HL-60 (cell line): Measurements from ENCODE around the gene HOXB13.

ENCODE experiments used
- TF ChIP-seq, protein P1 (sequence below): IDR thresholded peaks from 2 replicates; pipeline ENCODE4 v1.6.1; 2012; ENCODE audit warnings: low read depth; ENCODE audit not compliant: insufficient replicate concordance
- TF ChIP-seq, protein P2 (sequence below): IDR thresholded peaks from one replicate; pipeline ENCODE4 v1.5.1; 2011; ENCODE audit warnings: low read length, control low read depth, inconsistent platforms; ENCODE audit not compliant: insufficient read depth

DNA sequence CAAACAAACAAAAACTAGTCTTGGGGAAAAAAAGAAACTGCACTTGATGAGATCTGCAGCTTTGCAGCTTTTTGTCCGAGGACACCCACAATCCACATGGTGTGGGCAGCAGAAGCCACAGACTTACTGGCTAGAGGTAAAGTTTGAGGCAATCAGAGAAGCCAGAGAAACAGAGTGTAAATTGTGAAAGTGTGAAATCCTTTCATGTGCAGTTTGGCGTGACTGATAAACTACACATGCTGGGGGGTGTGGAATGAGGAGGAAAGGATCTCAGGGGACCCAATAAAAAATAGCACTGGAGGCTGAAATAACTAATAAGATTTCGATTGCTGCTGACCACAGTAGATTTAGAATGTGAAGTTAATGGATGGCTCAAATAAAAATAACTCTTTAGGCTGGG lies 42.4 kb upstream of the HOXB13 start:
- TF ChIP-seq, protein P1, sequence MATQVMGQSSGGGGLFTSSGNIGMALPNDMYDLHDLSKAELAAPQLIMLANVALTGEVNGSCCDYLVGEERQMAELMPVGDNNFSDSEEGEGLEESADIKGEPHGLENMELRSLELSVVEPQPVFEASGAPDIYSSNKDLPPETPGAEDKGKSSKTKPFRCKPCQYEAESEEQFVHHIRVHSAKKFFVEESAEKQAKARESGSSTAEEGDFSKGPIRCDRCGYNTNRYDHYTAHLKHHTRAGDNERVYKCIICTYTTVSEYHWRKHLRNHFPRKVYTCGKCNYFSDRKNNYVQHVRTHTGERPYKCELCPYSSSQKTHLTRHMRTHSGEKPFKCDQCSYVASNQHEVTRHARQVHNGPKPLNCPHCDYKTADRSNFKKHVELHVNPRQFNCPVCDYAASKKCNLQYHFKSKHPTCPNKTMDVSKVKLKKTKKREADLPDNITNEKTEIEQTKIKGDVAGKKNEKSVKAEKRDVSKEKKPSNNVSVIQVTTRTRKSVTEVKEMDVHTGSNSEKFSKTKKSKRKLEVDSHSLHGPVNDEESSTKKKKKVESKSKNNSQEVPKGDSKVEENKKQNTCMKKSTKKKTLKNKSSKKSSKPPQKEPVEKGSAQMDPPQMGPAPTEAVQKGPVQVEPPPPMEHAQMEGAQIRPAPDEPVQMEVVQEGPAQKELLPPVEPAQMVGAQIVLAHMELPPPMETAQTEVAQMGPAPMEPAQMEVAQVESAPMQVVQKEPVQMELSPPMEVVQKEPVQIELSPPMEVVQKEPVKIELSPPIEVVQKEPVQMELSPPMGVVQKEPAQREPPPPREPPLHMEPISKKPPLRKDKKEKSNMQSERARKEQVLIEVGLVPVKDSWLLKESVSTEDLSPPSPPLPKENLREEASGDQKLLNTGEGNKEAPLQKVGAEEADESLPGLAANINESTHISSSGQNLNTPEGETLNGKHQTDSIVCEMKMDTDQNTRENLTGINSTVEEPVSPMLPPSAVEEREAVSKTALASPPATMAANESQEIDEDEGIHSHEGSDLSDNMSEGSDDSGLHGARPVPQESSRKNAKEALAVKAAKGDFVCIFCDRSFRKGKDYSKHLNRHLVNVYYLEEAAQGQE = no peak
- TF ChIP-seq, protein P2, sequence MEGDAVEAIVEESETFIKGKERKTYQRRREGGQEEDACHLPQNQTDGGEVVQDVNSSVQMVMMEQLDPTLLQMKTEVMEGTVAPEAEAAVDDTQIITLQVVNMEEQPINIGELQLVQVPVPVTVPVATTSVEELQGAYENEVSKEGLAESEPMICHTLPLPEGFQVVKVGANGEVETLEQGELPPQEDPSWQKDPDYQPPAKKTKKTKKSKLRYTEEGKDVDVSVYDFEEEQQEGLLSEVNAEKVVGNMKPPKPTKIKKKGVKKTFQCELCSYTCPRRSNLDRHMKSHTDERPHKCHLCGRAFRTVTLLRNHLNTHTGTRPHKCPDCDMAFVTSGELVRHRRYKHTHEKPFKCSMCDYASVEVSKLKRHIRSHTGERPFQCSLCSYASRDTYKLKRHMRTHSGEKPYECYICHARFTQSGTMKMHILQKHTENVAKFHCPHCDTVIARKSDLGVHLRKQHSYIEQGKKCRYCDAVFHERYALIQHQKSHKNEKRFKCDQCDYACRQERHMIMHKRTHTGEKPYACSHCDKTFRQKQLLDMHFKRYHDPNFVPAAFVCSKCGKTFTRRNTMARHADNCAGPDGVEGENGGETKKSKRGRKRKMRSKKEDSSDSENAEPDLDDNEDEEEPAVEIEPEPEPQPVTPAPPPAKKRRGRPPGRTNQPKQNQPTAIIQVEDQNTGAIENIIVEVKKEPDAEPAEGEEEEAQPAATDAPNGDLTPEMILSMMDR = no peak
